ENCODE measurements around the gene KLHL3. TPM values are rescaled to one million over a fixed set of nuclear protein-coding genes. Genes with fewer than 3 reads are reported as not detected.

The KLHL3 gene
- total RNA-seq, 1 experiment from 2014 or later = 0.58 TPM

- no TSS peak for BruUV-seq (replicated peaks)
- no peak overlapping the region for H3K27ac ChIP-seq (ENCODE audit: low read depth, low read length, poor library complexity, severe bottlenecking)
- H3K9me3 ChIP-seq (ENCODE audit: low read depth, low read length, poor library complexity, severe bottlenecking) = no peaks in the 10 kb centered on the region
- H3K4me1 ChIP-seq (ENCODE audit: insufficient read depth, low read length, poor library complexity, severe bottlenecking) = no peaks in the 10 kb centered on the region
- no peaks in the 10 kb centered on the region for H3K27me3 ChIP-seq (replicated peaks; ENCODE audit: insufficient read depth, low read depth, low read length, poor library complexity)
- no peak overlapping the region for H3K4me3 ChIP-seq (ENCODE audit: low read depth, low read length, poor library complexity, severe bottlenecking)
- ChIA-PET POLR2A (ENCODE audit: low non-redundant PET) (no interaction called here), CTCF (no interaction called here)
- no peak for TF ChIP-seq CTCF (conservative IDR thresholded peaks at IDR 0.05; ENCODE audit: low read depth, low read length)
- no peak for TF ChIP-seq EZH2 (IDR thresholded peaks at IDR 0.05; ENCODE audit: borderline replicate concordance, low read depth, low read length, poor library complexity, severe bottlenecking)
- no peaks in the 10 kb centered on the region for H3K36me3 ChIP-seq (ENCODE audit: insufficient read depth, low read length, poor library complexity, severe bottlenecking)
- intact Hi-C loops (cut with micrococcal nuclease; ENCODE audit: unreplicated experiment) = no loop called here
- DNase-seq (ENCODE audit: low spot score) = no peak
Observed at GRCh38 chr5:137705106-137705505, 30.8 kb downstream of the KLHL3 start.

- Histone ChIP-seq H3K27ac (ENCODE audit: low read depth, low read length, poor library complexity, severe bottlenecking) (no peak overlapping the region), H3K9me3 (ENCODE audit: low read depth, low read length, poor library complexity, severe bottlenecking) (no peaks in the 10 kb centered on the region), H3K27me3 (replicated peaks; ENCODE audit: insufficient read depth, low read depth, low read length, poor library complexity) (no peaks in the 10 kb centered on the region), H3K4me1 (ENCODE audit: insufficient read depth, low read length, poor library complexity, severe bottlenecking) (no peaks in the 10 kb centered on the region), H3K36me3 (ENCODE audit: insufficient read depth, low read length, poor library complexity, severe bottlenecking) (no peaks in the 10 kb centered on the region), H3K4me3 (ENCODE audit: low read depth, low read length, poor library complexity, severe bottlenecking) (no peak overlapping the region)
- no peak for DNase-seq (ENCODE audit: low spot score)
- intact Hi-C loops (cut with micrococcal nuclease; ENCODE audit: unreplicated experiment) = no loop called here
- TF ChIP-seq EZH2 (IDR thresholded peaks at IDR 0.05; ENCODE audit: borderline replicate concordance, low read depth, low read length, poor library complexity, severe bottlenecking) = no peak
- TF ChIP-seq CTCF (conservative IDR thresholded peaks at IDR 0.05; ENCODE audit: low read depth, low read length) = no peak
- BruUV-seq (replicated peaks) = no TSS peak
- POLR2A ChIA-PET (ENCODE audit: low non-redundant PET) = no interaction called here
- CTCF ChIA-PET = no interaction called here
Observed at GRCh38 chr5:137703565-137703964, 32.3 kb downstream of the KLHL3 start.

- BruUV-seq (replicated peaks) = no TSS peak
- Histone ChIP-seq H3K36me3 (ENCODE audit: insufficient read depth, low read length, poor library complexity, severe bottlenecking) (no peaks in the 10 kb centered on the region), H3K4me3 (ENCODE audit: low read depth, low read length, poor library complexity, severe bottlenecking) (no peak overlapping the region), H3K27me3 (replicated peaks; ENCODE audit: insufficient read depth, low read depth, low read length, poor library complexity) (no peaks in the 10 kb centered on the region), H3K4me1 (ENCODE audit: insufficient read depth, low read length, poor library complexity, severe bottlenecking) (no peaks in the 10 kb centered on the region), H3K9me3 (ENCODE audit: low read depth, low read length, poor library complexity, severe bottlenecking) (no peaks in the 10 kb centered on the region), H3K27ac (ENCODE audit: low read depth, low read length, poor library complexity, severe bottlenecking) (no peak overlapping the region)
- POLR2A ChIA-PET (ENCODE audit: low non-redundant PET) = no interaction called here
- intact Hi-C loops (cut with micrococcal nuclease; ENCODE audit: unreplicated experiment) = no loop called here
- CTCF ChIA-PET = no interaction called here
- TF ChIP-seq EZH2 (IDR thresholded peaks at IDR 0.05; ENCODE audit: borderline replicate concordance, low read depth, low read length, poor library complexity, severe bottlenecking) = no peak
- no peak for TF ChIP-seq CTCF (conservative IDR thresholded peaks at IDR 0.05; ENCODE audit: low read depth, low read length)
- DNase-seq (ENCODE audit: low spot score) = no peak
Observed at GRCh38 chr5:137700282-137700680, 35.6 kb downstream of the KLHL3 start.

Measured in A673 (cell line).